Measurements from ENCODE around the gene ELMO1.

The ELMO1 gene

GRCh38 chr7:37390114-37390513, 58.5 kb downstream of the ELMO1 start:
- Histone ChIP-seq H3K9me3 (no peaks in the 10 kb centered on the region), H3K27ac (no peak overlapping the region)

DNA sequence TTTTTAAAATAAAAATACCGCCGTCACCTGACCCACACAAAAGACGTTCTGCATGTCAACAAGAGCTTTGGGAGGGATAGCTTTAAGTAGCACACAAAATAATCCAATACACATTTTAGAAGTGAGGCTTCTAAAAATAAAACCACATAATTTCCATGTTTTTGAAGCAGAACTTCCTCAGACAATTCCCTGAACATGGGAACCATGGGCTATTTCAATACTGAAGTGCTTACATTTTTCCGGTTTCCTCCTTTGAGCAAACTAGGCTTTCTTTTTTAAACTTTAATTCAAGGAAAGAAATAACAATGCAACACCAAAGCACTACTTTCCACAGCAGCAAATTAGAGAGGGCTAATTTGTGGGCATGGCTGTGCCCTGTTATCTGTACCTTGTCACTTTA, 59.9 kb downstream of the ELMO1 start:
- no peaks in the 10 kb centered on the region for H3K27me3 ChIP-seq
- intact Hi-C loops (cut with DNase I; ENCODE audit: low total_unique reads): no loop called here
- peaks cover 0 to 4% (median 0%) of the 10 kb centered on the region in 4 donors for H3K4me1 ChIP-seq
- no peaks in the 10 kb centered on the region for H3K36me3 ChIP-seq
- TF ChIP-seq CTCF (IDR thresholded peaks at IDR 0.05): no peak
- H3K4me3 ChIP-seq: no peak overlapping the region
- no peak for DNase-seq
- no peak overlapping the region for H3K27ac ChIP-seq
- H3K9me3 ChIP-seq: no peaks in the 10 kb centered on the region

More at GRCh38 chr7:37390114-37390513, 58.5 kb downstream of the ELMO1 start:
- intact Hi-C loops (cut with DNase I; ENCODE audit: low total_unique reads): no loop called here
- H3K4me3 ChIP-seq: no peak overlapping the region
- no peak for TF ChIP-seq CTCF (IDR thresholded peaks at IDR 0.05)
- no peaks in the 10 kb centered on the region for H3K36me3 ChIP-seq
- no peak for DNase-seq
- no peaks in the 10 kb centered on the region for H3K27me3 ChIP-seq
- peaks cover 0 to 4% (median 0%) of the 10 kb centered on the region in 4 donors for H3K4me1 ChIP-seq

- peaks cover 0 to 4% (median 0%) of the 10 kb centered on the region in 4 donors for H3K4me1 ChIP-seq
- H3K4me3 ChIP-seq: no peak overlapping the region
- no peak overlapping the region for H3K27ac ChIP-seq
- intact Hi-C loops (cut with DNase I; ENCODE audit: low total_unique reads): no loop called here
- DNase-seq: peak in 1 of 2 donors; percentile 49
- no peaks in the 10 kb centered on the region for H3K9me3 ChIP-seq
- TF ChIP-seq CTCF (IDR thresholded peaks at IDR 0.05): no peak
- no peaks in the 10 kb centered on the region for H3K36me3 ChIP-seq
- no peaks in the 10 kb centered on the region for H3K27me3 ChIP-seq
These were observed 62.9 kb downstream of the ELMO1 start for GRCh38 chr7:37385787-37386186.

DNA sequence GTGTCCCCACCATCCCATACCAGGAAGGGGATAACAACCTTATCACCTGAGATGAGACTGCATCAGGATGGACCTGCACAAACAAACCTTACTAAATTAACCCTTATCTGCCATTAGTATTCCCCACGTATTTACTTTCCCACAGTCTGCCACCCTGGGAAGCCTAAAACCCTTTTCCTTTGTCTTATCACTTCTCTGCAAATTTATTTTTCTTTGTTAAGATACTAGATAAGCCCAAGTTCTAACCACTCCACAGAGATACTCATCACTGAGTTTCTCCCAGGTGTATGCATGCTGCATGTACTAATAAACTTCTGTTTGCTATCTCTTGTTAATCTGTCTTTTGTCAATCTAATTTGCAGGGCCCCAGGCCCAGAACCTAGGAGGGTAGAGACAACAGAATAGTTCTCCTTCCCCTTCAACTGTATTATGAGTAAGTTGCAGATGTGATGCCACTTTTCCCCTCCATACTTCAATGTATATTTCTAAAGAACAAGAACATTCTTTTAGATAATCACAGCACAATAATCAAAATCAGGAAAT, 66.0 kb downstream of the ELMO1 start:
- Histone ChIP-seq H3K4me1 (no peaks in the 10 kb centered on the region), H3K9me3 (no peaks in the 10 kb centered on the region), H3K27me3 (no peaks in the 10 kb centered on the region), H3K36me3 (no peaks in the 10 kb centered on the region), H3K27ac (no peak overlapping the region), H3K4me3 (no peak overlapping the region)
- TF ChIP-seq CTCF (IDR thresholded peaks at IDR 0.05): no peak
- no peak for DNase-seq
- intact Hi-C loops (cut with DNase I; ENCODE audit: low total_unique reads): no loop called here

DNA sequence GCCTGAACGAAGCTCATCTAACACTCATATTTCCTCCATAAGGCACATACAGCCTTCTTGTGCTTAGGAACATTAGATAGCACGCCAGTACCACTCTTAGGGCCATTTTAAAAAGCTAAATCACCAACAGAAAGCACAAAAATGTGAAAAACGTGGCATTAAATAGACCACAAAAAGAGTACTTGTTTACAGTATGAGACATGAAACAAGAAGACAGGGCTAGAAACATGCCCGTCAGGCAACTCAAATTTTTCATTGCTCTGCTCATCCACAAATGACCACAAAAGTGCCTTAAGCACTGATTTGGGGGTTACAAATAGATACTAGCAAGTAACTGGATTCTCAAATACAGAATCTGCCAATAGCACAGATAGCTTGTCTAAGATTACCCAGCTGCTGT, 67.8 kb downstream of the ELMO1 start:
- no peaks in the 10 kb centered on the region for H3K27me3 ChIP-seq
- no peak for TF ChIP-seq CTCF (IDR thresholded peaks at IDR 0.05)
- intact Hi-C loops (cut with DNase I; ENCODE audit: low total_unique reads): no loop called here
- no peak for DNase-seq
- H3K9me3 ChIP-seq: peaks cover 0 to 6% (median 0%) of the 10 kb centered on the region in 3 donors
- no peak overlapping the region for H3K27ac ChIP-seq
- H3K36me3 ChIP-seq: no peaks in the 10 kb centered on the region
- no peaks in the 10 kb centered on the region for H3K4me1 ChIP-seq
- H3K4me3 ChIP-seq: no peak overlapping the region

All from tibial artery (tissue), 4 donors.